K562 (cell line): ENCODE results near the gene THADA. TPM values are rescaled to one million over a fixed set of nuclear protein-coding genes. Genes with fewer than 3 reads are reported as not detected.
A peak's percentile ranks its signal among the peaks of the same experiment; 100 is the strongest.

ENCODE experiments used
- ATAC-seq: fragments of 200-7000 bp; cut with Tn5 transposase; 3 replicates; pipeline ENCODE4 v1.9.1; 2020; ENCODE audit warnings: moderate library complexity
- BruUV-seq: library from RNA; stranded (reverse); fragments of 400-500 nt; replicated peaks from 2 replicates; lab custom pipeline; 2021; lab: Mats Ljungman, UMichigan
- CTCF ChIA-PET: fragments of 300-600 bp; formaldehyde crosslinking; extraction: SDS; loops from one replicate; lab custom pipeline; 2021; ENCODE audit warnings: low intra/inter-chr PET ratio; lab: Yijun Ruan, JAX
- POLR2A ChIA-PET: fragments of 300-600, 350-650 bp; sonication (Branson Sonifier 250); formaldehyde crosslinking; extraction: SDS; loops from one replicate; lab custom pipeline; 2021; ENCODE audit warnings: antibody characterized with exemption, inconsistent platforms; lab: Yijun Ruan, JAX
- DNase-seq, 4 experiments: peaks; one replicate each; pipeline versions ENCODE4 v3.0.0 to v3.0.0-alpha.2; 2011 to 2018; ENCODE audit warnings: low spot score in 3 of 4, mixed read lengths in 3 of 4; ENCODE audit errors: extremely low read depth in 1 of 4
- FAIRE-seq: peaks from 2 replicates; lab custom pipeline; 2011; peaks lifted over from hg19 to GRCh38; lab: Jason Lieb, UNC
- H2AFZ ChIP-seq: 2 replicates; pipeline ENCODE4 v1.6.0; 2011; ENCODE audit warnings: low read depth, low read length, control low read depth, inconsistent platforms
- H3K27ac ChIP-seq: fragments of 200-600 bp; 3 replicates; pipeline ENCODE4 v1.8.0; 2011; ENCODE audit warnings: low read depth, mild to moderate bottlenecking, control low read depth, inconsistent platforms, low read length, moderate library complexity, mixed read lengths; ENCODE audit errors: extremely low read depth
- H3K27me3 ChIP-seq, 2 experiments: fragments of 300-600 bp in 1 of 2; 2 replicates in 1 of 2; 3 replicates in 1 of 2; pipeline versions ENCODE4 v1.6.0 to v1.8.0; 2011; ENCODE audit warnings: inconsistent platforms in 2 of 2, low read length in 2 of 2, mild to moderate bottlenecking in 1 of 2, mixed read lengths in 1 of 2, moderate library complexity in 1 of 2; ENCODE audit not compliant: control insufficient read depth in 2 of 2, insufficient read depth in 2 of 2
- H3K36me3 ChIP-seq: fragments of 300-600 bp; 3 replicates; pipeline ENCODE4 v1.8.0; 2011; ENCODE audit warnings: mild to moderate bottlenecking, low read length, inconsistent platforms; ENCODE audit not compliant: control insufficient read depth, insufficient read depth
- H3K4me1 ChIP-seq, 2 experiments: fragments of 200-600 bp in 1 of 2; replicated peaks in 1 of 2; 2 replicates in 1 of 2; 3 replicates in 1 of 2; pipeline versions ENCODE4 v1.5.1 to v1.8.0; 2011; ENCODE audit warnings: inconsistent platforms in 2 of 2, low read length in 2 of 2, mild to moderate bottlenecking in 1 of 2, mixed read lengths in 1 of 2, moderate library complexity in 1 of 2; ENCODE audit not compliant: control insufficient read depth in 2 of 2, insufficient read depth in 2 of 2
- H3K4me2 ChIP-seq: 2 replicates; pipeline ENCODE4 v1.6.1; 2011; ENCODE audit warnings: low read length, control low read depth, inconsistent platforms, mixed read lengths; ENCODE audit not compliant: insufficient read depth
- H3K4me3 ChIP-seq: fragments of 200-600 bp; sonication (generic), shearing (Covaris generic); 2 replicates; pipeline ENCODE4 v1.5.1; 2016; ENCODE audit warnings: control low read depth, inconsistent platforms
- H3K79me2 ChIP-seq: fragments of 200-600 bp; 3 replicates; pipeline ENCODE4 v1.8.0; 2011; ENCODE audit warnings: low read length, inconsistent platforms; ENCODE audit not compliant: control insufficient read depth, insufficient read depth
- H3K9ac ChIP-seq, 2 experiments: 2 replicates each; pipeline versions ENCODE4 v1.6.0 to v1.6.1; 2011; ENCODE audit warnings: low read depth in 2 of 2, low read length in 2 of 2, control low read depth in 1 of 2, inconsistent platforms in 1 of 2, mild to moderate bottlenecking in 1 of 2, mixed read lengths in 1 of 2; ENCODE audit not compliant: insufficient read depth in 1 of 2
- H3K9me1 ChIP-seq: one replicate; pipeline ENCODE4 v1.6.0; 2011; ENCODE audit warnings: inconsistent platforms, mild to moderate bottlenecking, low read length, moderate library complexity; ENCODE audit not compliant: control insufficient read depth, insufficient read depth
- H3K9me3 ChIP-seq: replicated peaks from 2 replicates; pipeline ENCODE4 v1.5.1; 2011; ENCODE audit warnings: low read depth, low read length, inconsistent platforms; ENCODE audit not compliant: control insufficient read depth, insufficient read depth
- H4K20me1 ChIP-seq: replicated peaks from 2 replicates; pipeline ENCODE4 v1.6.1; 2011; ENCODE audit warnings: low read length, inconsistent platforms, mixed read lengths; ENCODE audit not compliant: control insufficient read depth, insufficient read depth
- ARID1B ChIP-seq: fragments of 450-650 bp; IDR thresholded peaks from 2 replicates; pipeline ENCODE4 v1.6.1; 2016; ENCODE audit warnings: antibody characterized with exemption, mild to moderate bottlenecking, inconsistent platforms
- ASH1L ChIP-seq: fragments of 450-650 bp; IDR thresholded peaks from 2 replicates; pipeline ENCODE4 v1.6.1; 2018; ENCODE audit warnings: borderline replicate concordance, mild to moderate bottlenecking, low read depth; ENCODE audit not compliant: partially characterized antibody
- ATF1 ChIP-seq, 2 experiments: fragments of 450-650 bp in 1 of 2; IDR thresholded peaks; 2 replicates each; pipeline ENCODE4 v1.6.1; 2016; ENCODE audit warnings: missing compliant biosample characterization in 1 of 2, missing genetic modification characterization in 1 of 2
- HDAC3 ChIP-seq: fragments of 450-650 bp; IDR thresholded peaks from 2 replicates; pipeline ENCODE4 v1.6.1; 2018; ENCODE audit warnings: borderline replicate concordance, mild to moderate bottlenecking, moderate library complexity; ENCODE audit not compliant: partially characterized antibody
- MYC ChIP-seq, 2 experiments: fragments of 250-450 bp in 1 of 2; sonication (Bioruptor Pico) in 1 of 2; IDR thresholded peaks; 2 replicates each; pipeline versions ENCODE4 v1.5.1 to v1.6.1; 2012 to 2021; ENCODE audit warnings: low read depth in 2 of 2, borderline replicate concordance in 1 of 2, improper control_type of control experiment in 1 of 2, low read length in 1 of 2, mild to moderate bottlenecking in 1 of 2, moderate library complexity in 1 of 2
- RAD51 ChIP-seq: fragments of 450-650 bp; IDR thresholded peaks from 2 replicates; pipeline ENCODE4 v1.7.1; 2016; ENCODE audit warnings: low read depth, mild to moderate bottlenecking, borderline replicate concordance
- RUNX1 ChIP-seq: sonication (generic); IDR thresholded peaks from 2 replicates; pipeline ENCODE4 v1.6.1; 2016; ENCODE audit warnings: antibody characterized with exemption, low read depth
- SPI1 ChIP-seq: IDR thresholded peaks from 2 replicates; pipeline ENCODE4 v1.6.1; 2011; ENCODE audit warnings: low read depth, low read length, control low read depth, borderline replicate concordance
- TAL1 ChIP-seq: fragments of 450-650 bp; IDR thresholded peaks from 2 replicates; pipeline ENCODE4 v1.6.1; 2016; ENCODE audit warnings: mild to moderate bottlenecking
- TBL1XR1 ChIP-seq, 2 experiments: IDR thresholded peaks; 2 replicates each; pipeline ENCODE4 v1.6.1; 2012; ENCODE audit warnings: improper control_type of control experiment in 2 of 2, low read length in 2 of 2, mild to moderate bottlenecking in 1 of 2
- TEAD4 ChIP-seq, 2 experiments: sonication (generic) in 1 of 2; formaldehyde crosslinking in 1 of 2; IDR thresholded peaks; 2 replicates each; pipeline versions ENCODE4 v1.6.1 to v1.8.0; 2012 to 2022; ENCODE audit warnings: borderline replicate concordance in 1 of 2, inconsistent platforms in 1 of 2, low read length in 1 of 2, mild to moderate bottlenecking in 1 of 2, missing genetic modification reagents in 1 of 2
- THAP12 ChIP-seq: fragments of 250-450 bp; sonication (Bioruptor Pico); IDR thresholded peaks from 2 replicates; pipeline ENCODE4 v1.9.0; 2021; ENCODE audit warnings: mild to moderate bottlenecking, inconsistent platforms
- ZNF174 ChIP-seq: fragments of 250-450 bp; sonication (Bioruptor Pico); IDR thresholded peaks from 2 replicates; pipeline ENCODE4 v1.4.0; 2020; ENCODE audit warnings: mild to moderate bottlenecking
- ZNF384 ChIP-seq: IDR thresholded peaks from 2 replicates; pipeline ENCODE4 v1.6.1; 2012; ENCODE audit warnings: low read depth, low read length, improper control_type of control experiment
- ZNF408 ChIP-seq: fragments of 250-450 bp; sonication (Bioruptor Pico); IDR thresholded peaks from 2 replicates; pipeline ENCODE4 v1.4.0; 2020; ENCODE audit warnings: low read depth, mild to moderate bottlenecking, moderate library complexity
- WGBS: fragments of 100-300 bp; shearing (Covaris generic); methylation state at CpG from one replicate; pipeline ENCODE4 v1.1.6; 2016; ENCODE audit warnings: low coverage, mixed read lengths; ENCODE audit not compliant: insufficient coverage; ENCODE audit errors: missing lambda C conversion rate; 5-methylcytosine and 5-hydroxymethylcytosine counted together
- in situ Hi-C: fragments of 300-500 bp; cut with MboI; formaldehyde crosslinking; loops from 4 replicates; pipeline ENCODE4 v1.15.0; 2018; ENCODE audit warnings: inconsistent platforms, mixed read lengths
- intact Hi-C: fragments of 100-400 bp; cut with micrococcal nuclease; formaldehyde crosslinking; loops from 2 replicates; pipeline ENCODE4 v1.14.2; 2022
- polyA plus RNA-seq, 8 experiments: library from polyadenylated mRNA; depleted of rRNA in 4 of 8; stranded (reverse) in 5 of 8; unstranded in 3 of 8; fragments of >200 nt; fragmentation: Nextera tagmentation in 2 of 8; fragmentation: Illumina TruSeq in 1 of 8; extraction: Ambion mirVana in 2 of 8; extraction: Trizol in 1 of 8; gene quantifications; 2 replicates each; pipeline versions ENCODE4 v1.2.1 to v1.2.3, GENCODE V29; 2011 to 2014; ENCODE audit warnings: inconsistent platforms in 1 of 8, missing spikeins in 1 of 8
- total RNA-seq, 7 experiments: library from RNA; depleted of rRNA in 6 of 7; stranded (reverse); fragments of >200 nt in 6 of 7; fragmentation: Illumina TruSeq in 2 of 7; extraction: Trizol in 2 of 7; gene quantifications; 2 replicates each; pipeline versions ENCODE4 v1.2.1 to v1.2.3, GENCODE V29; 2011 to 2021; ENCODE audit warnings: low replicate concordance in 1 of 7
- TF ChIP-seq, protein P1 (sequence below): fragments of 200-800 bp; sonication (Bioruptor generic); IDR thresholded peaks from 2 replicates; pipeline ENCODE4 v1.6.1; 2017; ENCODE audit warnings: missing genetic modification characterization, missing compliant biosample characterization

Gene THADA
- total and polyA plus RNA-seq, 9 of the 15 experiments (the other 6 are each of a cell fraction or from before 2014, with no cell fraction given): 17.8 to 34.7 (median 31.9) TPM

- TF ChIP-seq THAP12 (CRISPR knock-in tag): no peak
- TF ChIP-seq ZNF174 (CRISPR knock-in tag): no peak
- TF ChIP-seq TBL1XR1 (IDR thresholded peaks at IDR 0.05; ENCODE audit: low read length in 2 of 2): no peak
- peak; percentile 95 for TF ChIP-seq ZNF384
- TF ChIP-seq ASH1L: no peak
- TF ChIP-seq RUNX1: no peak
- no peak for TF ChIP-seq TAL1
These were observed 18.6 kb downstream of the THADA start (continued) for GRCh38 chr2:43576981-43577892.

DNA sequence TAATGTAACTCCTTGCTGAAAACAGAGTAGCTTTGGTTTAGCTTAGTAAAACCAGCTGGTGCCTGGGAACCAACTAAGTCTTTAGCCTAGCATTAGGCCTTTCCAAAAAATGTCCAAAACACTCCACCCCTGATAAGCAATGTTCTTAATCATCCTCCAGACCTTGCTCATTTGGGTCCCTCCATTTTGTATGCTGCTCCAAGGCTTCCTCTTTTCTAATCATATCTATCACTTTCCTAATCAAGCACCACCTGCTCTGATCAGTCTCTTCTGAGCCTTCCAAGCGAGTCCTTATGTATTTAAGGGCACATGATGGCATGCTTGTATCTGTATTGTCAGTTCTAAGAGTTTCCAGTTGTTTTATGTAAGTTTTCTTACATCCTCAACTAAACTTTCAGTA lies 23.6 kb downstream of the THADA start:
- CTCF ChIA-PET: no interaction called here
- no peak overlapping the region for H3K4me2 ChIP-seq
- no peak overlapping the region for H3K4me3 ChIP-seq
- H3K27ac ChIP-seq: 0 out of 3 replicates have a peak overlapping the region, but pooled peaks have one; percentile 2
- H3K4me1 ChIP-seq: peaks cover 0 to 5% of the 10 kb centered on the region in 2 experiments; a peak in 2 of 5 replicates
- FAIRE-seq (no peak), DNase-seq (peak in 1 of 4 experiments; percentile 3), ATAC-seq (no peak; the same call in 1 of the 3 replicates)
- H3K79me2 ChIP-seq: no peaks in the 10 kb centered on the region
- POLR2A ChIA-PET: no interaction called here
- no peaks in the 10 kb centered on the region for H3K9me3 ChIP-seq
- no peak overlapping the region for H3K9ac ChIP-seq
- H3K9me1 ChIP-seq: no peaks in the 10 kb centered on the region
- no TSS peak for BruUV-seq
- H3K27me3 ChIP-seq: no peaks in the 10 kb centered on the region
- no peaks in the 10 kb centered on the region for H4K20me1 ChIP-seq
- peaks cover 80% of the 10 kb centered on the region for H3K36me3 ChIP-seq
- intact Hi-C loops: no loop called here
- WGBS: 47% methylated on average over 1 of the region's 1 CpG
- no peak overlapping the region for H2AFZ ChIP-seq
- in situ Hi-C loops: no loop called here
- TF ChIP-seq, protein P1, sequence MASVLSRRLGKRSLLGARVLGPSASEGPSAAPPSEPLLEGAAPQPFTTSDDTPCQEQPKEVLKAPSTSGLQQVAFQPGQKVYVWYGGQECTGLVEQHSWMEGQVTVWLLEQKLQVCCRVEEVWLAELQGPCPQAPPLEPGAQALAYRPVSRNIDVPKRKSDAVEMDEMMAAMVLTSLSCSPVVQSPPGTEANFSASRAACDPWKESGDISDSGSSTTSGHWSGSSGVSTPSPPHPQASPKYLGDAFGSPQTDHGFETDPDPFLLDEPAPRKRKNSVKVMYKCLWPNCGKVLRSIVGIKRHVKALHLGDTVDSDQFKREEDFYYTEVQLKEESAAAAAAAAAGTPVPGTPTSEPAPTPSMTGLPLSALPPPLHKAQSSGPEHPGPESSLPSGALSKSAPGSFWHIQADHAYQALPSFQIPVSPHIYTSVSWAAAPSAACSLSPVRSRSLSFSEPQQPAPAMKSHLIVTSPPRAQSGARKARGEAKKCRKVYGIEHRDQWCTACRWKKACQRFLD (CRISPR knock-in tag): 0 out of 2 replicates have a peak, but pooled peaks have one; percentile 28
- peak; percentile 12; the same call in 1 of the 2 replicates for TF ChIP-seq TEAD4 (IDR thresholded peaks at IDR 0.05; ENCODE audit: low read length)
- TF ChIP-seq TEAD4 (CRISPR knock-in tag; IDR thresholded peaks at IDR 0.05; ENCODE audit: borderline replicate concordance): no peak
- no peak for TF ChIP-seq HDAC3
- peak; percentile 45 for TF ChIP-seq ARID1B
- peak; percentile 85 for TF ChIP-seq SPI1
- no peak for TF ChIP-seq MYC (IDR thresholded peaks at IDR 0.05; ENCODE audit: low read depth, low read length)
- TF ChIP-seq MYC (CRISPR knock-in tag; IDR thresholded peaks at IDR 0.05; ENCODE audit: borderline replicate concordance, low read depth): no peak
- no peak for TF ChIP-seq ZNF408 (CRISPR knock-in tag)
- no peak for TF ChIP-seq RAD51
- no peak for TF ChIP-seq ATF1 (CRISPR knock-in tag; IDR thresholded peaks at IDR 0.05)
- TF ChIP-seq ATF1 (tag; IDR thresholded peaks at IDR 0.05): no peak
